HG03342 (cell line): ENCODE results near the gene GALNS.

Experiments used
- ATAC-seq: cut with Tn5 transposase; IDR thresholded peaks from one replicate; pipeline ENCODE4 v1.9.1; 2021; ENCODE audit warnings: mild to moderate bottlenecking, moderate library complexity; ENCODE audit not compliant: unreplicated experiment

GALNS gene

GRCh38 chr16:88787579-88788314 is 69.0 kb downstream of the GALNS start:
- no peak for ATAC-seq

DNA sequence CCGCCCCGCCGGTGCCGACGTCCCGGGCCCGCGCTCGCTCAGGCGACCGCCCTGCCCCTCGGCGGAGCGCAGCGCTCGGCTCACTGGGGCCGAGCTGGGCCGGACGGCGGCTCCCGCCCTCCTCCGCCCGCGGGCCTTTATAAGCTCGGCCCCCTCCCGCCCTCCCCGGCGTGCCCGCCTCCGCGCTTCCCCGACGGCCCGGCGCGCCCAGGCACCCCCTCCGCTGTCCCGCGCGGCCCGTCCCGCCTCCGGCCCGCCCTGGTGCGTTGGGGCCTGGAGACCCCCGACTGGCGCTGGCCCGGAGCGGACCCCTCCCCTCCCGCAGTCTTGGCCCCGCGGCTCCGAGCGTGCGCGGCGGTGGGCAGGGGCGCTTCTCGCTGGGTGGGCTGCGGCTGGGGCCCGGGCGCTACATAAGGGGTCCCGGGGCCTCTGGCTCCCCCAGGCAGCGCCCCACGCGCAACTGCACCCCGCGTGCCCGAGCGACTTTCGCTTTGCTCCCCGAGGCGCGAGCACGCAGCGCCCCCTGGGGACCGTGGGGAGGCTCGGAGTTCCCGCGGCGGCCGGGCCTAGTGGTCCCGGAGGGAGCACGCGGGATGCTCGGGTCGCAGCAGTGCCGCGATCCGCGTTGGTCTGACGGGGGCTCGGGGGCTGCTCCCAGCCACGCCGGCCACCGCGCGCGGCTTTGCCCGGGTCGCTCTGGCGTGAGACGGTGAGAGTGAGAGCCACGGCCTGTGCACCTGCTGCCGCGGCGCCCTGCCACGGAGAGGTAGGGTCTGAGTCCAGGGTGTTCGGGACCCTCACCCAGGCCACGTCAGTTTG is 71.4 kb downstream of the GALNS start, which contains the start of gene PIEZO1:
Gene PIEZO1 (minus strand): TSS at position 115 of the 819 bp plus-strand sequence. CDS start 256 bp downstream, outside the sequence.
- ATAC-seq: no peak

GRCh38 chr16:88784856-88785105 is 72.0 kb downstream of the GALNS start:
- ATAC-seq: no peak

GRCh38 chr16:88784074-88784855 is 72.5 kb downstream of the GALNS start:
- no peak for ATAC-seq

- no peak for ATAC-seq
Observed at GRCh38 chr16:88783391-88784073, 73.2 kb downstream of the GALNS start.

- ATAC-seq: no peak
Observed at GRCh38 chr16:88782454-88783390, 74.0 kb downstream of the GALNS start.

- no peak for ATAC-seq
Observed at GRCh38 chr16:88781140-88782077, 75.3 kb downstream of the GALNS start.

DNA sequence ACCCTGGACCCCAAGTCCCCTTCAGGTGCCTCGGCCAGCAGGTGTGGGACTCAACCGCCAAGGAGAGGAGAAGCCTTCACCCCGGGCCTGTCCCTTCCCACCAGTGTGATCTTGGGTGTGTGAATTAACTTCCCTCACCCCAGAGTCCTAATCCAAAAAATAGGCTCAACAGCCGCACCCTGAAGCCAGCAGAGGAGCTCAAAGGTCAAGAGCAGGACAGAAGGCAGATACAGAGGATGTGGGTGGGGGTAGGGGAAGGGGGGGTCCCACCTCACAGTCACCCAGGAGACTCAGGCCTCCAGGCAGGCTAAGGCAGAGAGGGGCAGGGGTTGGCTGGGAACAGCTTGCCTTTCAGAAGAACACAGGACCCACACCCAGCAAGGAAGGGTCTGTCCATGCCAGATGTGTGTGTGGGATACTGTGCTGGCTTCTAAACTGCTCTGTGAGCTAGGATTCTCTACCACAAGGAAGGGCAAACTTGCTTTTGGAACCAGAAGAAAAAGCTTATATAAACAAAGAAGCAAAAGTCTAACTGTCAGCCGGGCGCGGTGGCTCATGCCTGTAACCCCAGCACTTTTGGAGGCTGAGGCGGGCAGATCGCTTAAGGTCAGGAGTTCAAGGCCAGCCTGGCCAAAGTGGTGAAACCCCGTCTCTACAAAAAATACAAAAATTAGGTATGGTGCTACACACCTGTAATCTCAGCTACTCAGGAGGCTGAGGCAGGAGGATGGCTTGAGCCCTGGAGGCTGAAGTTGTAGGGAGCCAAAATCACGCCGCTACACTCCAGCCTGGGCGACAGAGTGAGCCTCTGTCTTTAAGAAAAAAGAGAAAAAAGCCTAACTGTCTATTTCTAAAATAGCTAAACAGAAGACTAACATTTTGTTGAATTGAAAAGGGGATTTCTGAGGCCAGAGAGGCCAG is 76.3 kb downstream of the GALNS start:
- ATAC-seq: no peak

GRCh38 chr16:88779406-88780141 is 77.2 kb downstream of the GALNS start:
- no peak for ATAC-seq

- no peak for ATAC-seq
Observed at GRCh38 chr16:88778541-88779065, 78.1 kb downstream of the GALNS start.

- no peak for ATAC-seq
Observed at GRCh38 chr16:88778271-88778525, 78.5 kb downstream of the GALNS start.

DNA sequence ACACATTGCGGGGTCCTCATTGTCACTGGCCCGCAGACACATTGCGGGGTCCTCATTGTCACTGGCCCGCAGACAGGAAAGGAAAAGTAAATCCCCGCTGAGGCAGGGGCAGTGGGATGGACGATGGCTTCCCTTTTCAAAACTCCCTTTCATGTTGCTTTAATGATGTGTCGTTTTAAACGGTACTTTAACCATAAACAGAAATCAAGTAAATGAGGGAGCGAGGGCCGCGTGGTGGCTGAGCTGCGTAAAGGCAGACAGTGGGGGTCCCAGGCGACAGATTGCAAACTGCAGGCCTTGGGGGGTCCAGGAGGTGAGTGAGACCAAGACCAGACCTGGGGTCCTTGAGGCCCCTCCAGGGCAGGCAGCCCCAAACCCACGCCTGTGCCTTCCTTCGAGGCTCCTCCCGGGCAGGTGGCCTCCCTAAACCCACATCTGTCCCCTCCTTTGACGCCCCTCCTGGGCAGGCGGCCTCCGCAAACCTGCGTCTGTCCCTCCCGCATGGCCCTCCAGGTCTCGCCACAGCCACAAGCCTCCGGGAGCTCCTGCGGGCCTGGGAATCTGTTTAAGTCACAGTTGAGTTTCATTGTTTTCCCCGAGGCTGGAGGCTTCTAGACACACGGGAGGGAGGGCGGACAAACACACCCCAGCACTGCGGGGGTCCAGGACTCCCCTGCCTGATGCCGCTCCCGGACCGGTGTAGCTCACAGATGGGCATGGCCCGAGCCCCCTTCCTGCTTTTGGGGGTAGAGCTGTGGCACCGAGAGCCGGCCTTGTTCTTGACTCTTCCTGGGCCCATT is 79.1 kb downstream of the GALNS start:
- ATAC-seq: no peak

- ATAC-seq: no peak
Observed at GRCh38 chr16:88775825-88776224, 80.9 kb downstream of the GALNS start.

GRCh38 chr16:88774544-88775393 is 82.0 kb downstream of the GALNS start:
- ATAC-seq: no peak

- ATAC-seq: no peak
Observed at GRCh38 chr16:88773812-88774291, 82.9 kb downstream of the GALNS start.
